GM13976 (cell line): Measurements from ENCODE around the gene SLC6A13.

Source experiments
- DNase-seq: peaks from one replicate; pipeline ENCODE4 v3.0.0; 2012; ENCODE audit warnings: low spot score
- CTCF ChIP-seq: IDR thresholded peaks from 2 replicates; pipeline ENCODE4 v1.5.1; 2012; ENCODE audit warnings: borderline replicate concordance, mild to moderate bottlenecking; ENCODE audit not compliant: insufficient read depth; ENCODE audit errors: extremely low read depth, missing control alignments, control extremely low read depth
- in situ Hi-C: fragments of 300-500 bp; cut with MboI; formaldehyde crosslinking; loops from one replicate; pipeline ENCODE4 v1.12.0; 2022; ENCODE audit warnings: low sequenced_read_pairs, mixed read lengths, inconsistent platforms; ENCODE audit not compliant: unreplicated experiment

Gene SLC6A13

GRCh38 chr12:175759-176158, 86.9 kb downstream of the SLC6A13 start:
- TF ChIP-seq CTCF = no peak
- in situ Hi-C loops = no loop called here

GRCh38 chr12:175250-175649, 87.4 kb downstream of the SLC6A13 start:
- DNase-seq = no peak
- no peak for TF ChIP-seq CTCF
- in situ Hi-C loops = no loop called here

More at GRCh38 chr12:175759-176158, 86.9 kb downstream of the SLC6A13 start:
- DNase-seq = no peak

- TF ChIP-seq CTCF = no peak
- DNase-seq = no peak
- in situ Hi-C loops = no loop called here
Measured at GRCh38 chr12:174596-174995, 88.0 kb downstream of the SLC6A13 start.

- in situ Hi-C loops = no loop called here
- no peak for TF ChIP-seq CTCF
- no peak for DNase-seq
Measured at GRCh38 chr12:174124-174523, 88.5 kb downstream of the SLC6A13 start.

- no peak for TF ChIP-seq CTCF
- in situ Hi-C loops = no loop called here
- no peak for DNase-seq
Measured at GRCh38 chr12:172732-173161, 89.9 kb downstream of the SLC6A13 start.

GRCh38 chr12:171743-172676, 90.6 kb downstream of the SLC6A13 start:
- TF ChIP-seq CTCF = no peak
- DNase-seq = no peak
- in situ Hi-C loops = no loop called here
